ENCODE results near the gene GRIP1. TPM values are rescaled to one million over a fixed set of nuclear protein-coding genes. Genes with fewer than 3 reads are reported as not detected.

GRIP1 gene
- total RNA-seq, 1 donor from 2014 or later, result 4.2 TPM

- no peak for TF ChIP-seq POLR2A (IDR thresholded peaks at IDR 0.05)
- TF ChIP-seq POLR2AphosphoS5 (IDR thresholded peaks at IDR 0.05; ENCODE audit: insufficient read depth in 1 of 2, low read depth in 1 of 2), result no peak
- TF ChIP-seq, protein P1, sequence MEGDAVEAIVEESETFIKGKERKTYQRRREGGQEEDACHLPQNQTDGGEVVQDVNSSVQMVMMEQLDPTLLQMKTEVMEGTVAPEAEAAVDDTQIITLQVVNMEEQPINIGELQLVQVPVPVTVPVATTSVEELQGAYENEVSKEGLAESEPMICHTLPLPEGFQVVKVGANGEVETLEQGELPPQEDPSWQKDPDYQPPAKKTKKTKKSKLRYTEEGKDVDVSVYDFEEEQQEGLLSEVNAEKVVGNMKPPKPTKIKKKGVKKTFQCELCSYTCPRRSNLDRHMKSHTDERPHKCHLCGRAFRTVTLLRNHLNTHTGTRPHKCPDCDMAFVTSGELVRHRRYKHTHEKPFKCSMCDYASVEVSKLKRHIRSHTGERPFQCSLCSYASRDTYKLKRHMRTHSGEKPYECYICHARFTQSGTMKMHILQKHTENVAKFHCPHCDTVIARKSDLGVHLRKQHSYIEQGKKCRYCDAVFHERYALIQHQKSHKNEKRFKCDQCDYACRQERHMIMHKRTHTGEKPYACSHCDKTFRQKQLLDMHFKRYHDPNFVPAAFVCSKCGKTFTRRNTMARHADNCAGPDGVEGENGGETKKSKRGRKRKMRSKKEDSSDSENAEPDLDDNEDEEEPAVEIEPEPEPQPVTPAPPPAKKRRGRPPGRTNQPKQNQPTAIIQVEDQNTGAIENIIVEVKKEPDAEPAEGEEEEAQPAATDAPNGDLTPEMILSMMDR (IDR thresholded peaks at IDR 0.05), result no peak
- Histone ChIP-seq H3K27ac (no peak overlapping the region), H3K27me3 (no peaks in the 10 kb centered on the region), H3K4me3 (no peak overlapping the region), H3K4me1 (no peaks in the 10 kb centered on the region), H3K36me3 (no peaks in the 10 kb centered on the region), H3K9me3 (no peaks in the 10 kb centered on the region)
- no peak for DNase-seq (ENCODE audit: extremely low spot score in 2 of 2)
- intact Hi-C loops (cut with DNase I), result no loop called here
Measured at GRCh38 chr12:66664076-66664475, 14.8 kb downstream of the GRIP1 start.

- DNase-seq (ENCODE audit: extremely low spot score in 2 of 2), result no peak
- H3K27ac ChIP-seq, result no peak overlapping the region
- no peaks in the 10 kb centered on the region for H3K4me1 ChIP-seq
- H3K4me3 ChIP-seq, result no peak overlapping the region
- no peaks in the 10 kb centered on the region for H3K9me3 ChIP-seq
- intact Hi-C loops (cut with DNase I), result no loop called here
- H3K27me3 ChIP-seq, result no peaks in the 10 kb centered on the region
- TF ChIP-seq, protein P1 (IDR thresholded peaks at IDR 0.05), result no peak
- TF ChIP-seq POLR2A (IDR thresholded peaks at IDR 0.05) (no peak), POLR2AphosphoS5 (IDR thresholded peaks at IDR 0.05; ENCODE audit: insufficient read depth in 1 of 2, low read depth in 1 of 2) (no peak)
- H3K36me3 ChIP-seq, result no peaks in the 10 kb centered on the region
Measured at GRCh38 chr12:66663611-66664010, 15.3 kb downstream of the GRIP1 start.

DNA sequence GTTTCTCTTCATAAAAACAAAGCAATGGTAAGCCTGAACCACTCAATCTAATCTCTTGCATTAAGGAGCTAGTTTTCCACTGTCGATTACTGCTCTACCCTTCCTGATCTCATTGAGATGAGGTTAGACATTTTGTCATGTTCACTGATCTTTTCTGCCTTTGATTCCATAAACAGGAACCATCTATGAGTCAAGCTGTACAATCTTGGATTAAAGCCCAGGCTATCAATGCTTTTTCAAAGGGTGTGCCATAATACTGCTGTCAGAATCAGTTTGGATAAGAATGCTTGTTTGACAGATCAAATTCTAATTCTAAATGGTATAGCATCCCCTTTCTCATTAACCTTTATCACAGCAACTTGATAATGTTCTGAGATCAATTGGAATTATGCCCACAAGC, 16.1 kb downstream of the GRIP1 start:
- H3K9me3 ChIP-seq, result no peaks in the 10 kb centered on the region
- no peak overlapping the region for H3K27ac ChIP-seq
- TF ChIP-seq, protein P1 (IDR thresholded peaks at IDR 0.05), result no peak
- no peaks in the 10 kb centered on the region for H3K36me3 ChIP-seq
- no peaks in the 10 kb centered on the region for H3K4me1 ChIP-seq
- DNase-seq (ENCODE audit: extremely low spot score in 2 of 2), result no peak
- intact Hi-C loops (cut with DNase I), result no loop called here
- no peaks in the 10 kb centered on the region for H3K27me3 ChIP-seq
- H3K4me3 ChIP-seq, result no peak overlapping the region

- intact Hi-C loops (cut with DNase I), result no loop called here
- no peak overlapping the region for H3K4me3 ChIP-seq
- H3K27me3 ChIP-seq, result no peaks in the 10 kb centered on the region
- no peak for DNase-seq (ENCODE audit: extremely low spot score in 2 of 2)
- no peaks in the 10 kb centered on the region for H3K4me1 ChIP-seq
- no peak overlapping the region for H3K27ac ChIP-seq
- H3K36me3 ChIP-seq, result no peaks in the 10 kb centered on the region
- no peak for TF ChIP-seq POLR2A (IDR thresholded peaks at IDR 0.05)
- no peak for TF ChIP-seq POLR2AphosphoS5 (IDR thresholded peaks at IDR 0.05; ENCODE audit: insufficient read depth in 1 of 2, low read depth in 1 of 2)
- TF ChIP-seq, protein P1 (IDR thresholded peaks at IDR 0.05), result no peak
- H3K9me3 ChIP-seq, result no peaks in the 10 kb centered on the region
Measured at GRCh38 chr12:66662179-66662578, 16.7 kb downstream of the GRIP1 start.

- H3K27ac ChIP-seq, result no peak overlapping the region
- intact Hi-C loops (cut with DNase I), result no loop called here
- no peak for DNase-seq (ENCODE audit: extremely low spot score in 2 of 2)
- TF ChIP-seq, protein P1 (IDR thresholded peaks at IDR 0.05), result no peak
- no peak for TF ChIP-seq POLR2AphosphoS5 (IDR thresholded peaks at IDR 0.05; ENCODE audit: insufficient read depth in 1 of 2, low read depth in 1 of 2)
- TF ChIP-seq POLR2A (IDR thresholded peaks at IDR 0.05), result no peak
- H3K36me3 ChIP-seq, result no peaks in the 10 kb centered on the region
- no peak overlapping the region for H3K4me3 ChIP-seq
- H3K27me3 ChIP-seq, result no peaks in the 10 kb centered on the region
- no peaks in the 10 kb centered on the region for H3K4me1 ChIP-seq
- no peaks in the 10 kb centered on the region for H3K9me3 ChIP-seq
Measured at GRCh38 chr12:66661357-66661756, 17.5 kb downstream of the GRIP1 start.

All from vagina (tissue), 2 donors.